HFF-Myc (cell line): Measurements from ENCODE around the gene CGB7.
"Not testable (repeated sequence)": the region's sequence is repeated elsewhere in the genome, so short reads cannot be mapped to it uniquely, and the experiment has no call there.

Experiments used
- DNase-seq: peaks from one replicate; pipeline ENCODE4 v3.0.0-alpha.2; 2011; ENCODE audit warnings: low read depth; ENCODE audit errors: extremely low read depth
- H3K4me3 ChIP-seq: replicated peaks from 2 replicates; pipeline ENCODE4 v1.5.1; 2011; ENCODE audit warnings: low read depth, mild to moderate bottlenecking, control low read depth, low read length
- CTCF ChIP-seq: IDR thresholded peaks from 2 replicates; pipeline ENCODE4 v1.5.1; 2012; ENCODE audit warnings: mild to moderate bottlenecking, low read depth, low read length, control low read depth; ENCODE audit errors: missing control alignments

Gene CGB7

GRCh38 chr19:49085868-49086232, 28.3 kb upstream of the CGB7 start:
- DNase-seq: no peak
- TF ChIP-seq CTCF: no peak
- peak overlapping the region; percentile 89 for H3K4me3 ChIP-seq

- TF ChIP-seq CTCF: no peak
- H3K4me3 ChIP-seq: peak within 1 kb of the TSS; percentile 89
- peak; percentile 90 for DNase-seq
These were observed 27.7 kb upstream of the CGB7 start, which contains the start of gene SNRNP70 for GRCh38 chr19:49085020-49085867. SNRNP70 (plus strand) TSS chr19:49085451; CDS start chr19:49086415, 964 bp downstream.

GRCh38 chr19:49084206-49085019, 26.9 kb upstream of the CGB7 start:
- peak overlapping the region; percentile 89 for H3K4me3 ChIP-seq
- TF ChIP-seq CTCF: no peak
- no peak for DNase-seq

GRCh38 chr19:49081273-49081672, 23.7 kb upstream of the CGB7 start:
- no peak overlapping the region for H3K4me3 ChIP-seq
- TF ChIP-seq CTCF: no peak
- no peak for DNase-seq

- no peak overlapping the region for H3K4me3 ChIP-seq
- no peak for TF ChIP-seq CTCF
- no peak for DNase-seq
These were observed 22.8 kb upstream of the CGB7 start for GRCh38 chr19:49080392-49080791.

- H3K4me3 ChIP-seq, DNase-seq: not testable (repeated sequence)
- TF ChIP-seq CTCF: peak; percentile 51
These were observed 17.3 kb upstream of the CGB7 start for GRCh38 chr19:49074869-49075268.
